ENCODE data around the gene PAQR8. TPM values are rescaled to one million over a fixed set of nuclear protein-coding genes. Genes with fewer than 3 reads are reported as not detected.

The PAQR8 gene, protein sequence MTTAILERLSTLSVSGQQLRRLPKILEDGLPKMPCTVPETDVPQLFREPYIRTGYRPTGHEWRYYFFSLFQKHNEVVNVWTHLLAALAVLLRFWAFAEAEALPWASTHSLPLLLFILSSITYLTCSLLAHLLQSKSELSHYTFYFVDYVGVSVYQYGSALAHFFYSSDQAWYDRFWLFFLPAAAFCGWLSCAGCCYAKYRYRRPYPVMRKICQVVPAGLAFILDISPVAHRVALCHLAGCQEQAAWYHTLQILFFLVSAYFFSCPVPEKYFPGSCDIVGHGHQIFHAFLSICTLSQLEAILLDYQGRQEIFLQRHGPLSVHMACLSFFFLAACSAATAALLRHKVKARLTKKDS
- 1 to 10 TPM; 2.6 to 5.6 TPM for total RNA-seq

DNA sequence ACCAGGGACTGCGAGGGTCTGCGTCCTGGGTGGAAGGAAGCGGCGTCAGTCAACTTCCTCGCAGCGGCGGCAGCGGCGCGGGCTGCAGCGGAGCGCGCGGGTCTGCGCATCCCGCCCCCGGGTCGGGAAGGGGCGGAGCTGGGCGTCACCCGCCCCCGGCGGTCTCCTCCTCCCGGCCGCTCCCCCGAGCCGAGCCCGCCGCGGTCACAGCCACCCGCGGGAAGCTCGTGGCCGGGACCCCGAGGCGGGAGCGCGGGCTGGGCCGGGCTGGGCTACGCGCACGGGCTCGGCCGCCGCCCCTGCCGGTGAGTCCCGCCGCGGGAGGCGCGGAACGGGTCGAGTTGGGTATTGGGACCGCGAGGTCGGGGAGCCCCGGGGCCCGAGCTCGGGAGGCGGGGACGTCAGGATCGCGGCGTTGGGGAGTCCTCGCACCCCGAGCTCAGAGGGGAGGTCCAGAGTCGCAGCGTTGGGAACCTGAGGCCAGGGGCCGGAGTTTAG is at the start of gene PAQR8:
TSS of gene PAQR8 (plus strand) at position 207 of the 498 bp plus-strand sequence. CDS start 41,063 bp downstream, outside the sequence.
- no peaks in the 10 kb centered on the region for H3K9me3 ChIP-seq
- H3K4me3 ChIP-seq = peak within 1 kb of the TSS; percentile 84 to 91
- no peaks in the 10 kb centered on the region for H3K27me3 ChIP-seq
- peaks cover 0 to 10% of the 10 kb centered on the region in 2 donors for H3K4me1 ChIP-seq
- DNase-seq (ENCODE audit: low spot score) = no peak
- no peak for TF ChIP-seq CTCF (IDR thresholded peaks at IDR 0.05)
- H3K36me3 ChIP-seq = no peaks in the 10 kb centered on the region
- H3K27ac ChIP-seq = peak within 1 kb of the TSS; percentile 84 to 85

- no peaks in the 10 kb centered on the region for H3K36me3 ChIP-seq
- DNase-seq (ENCODE audit: low spot score) = no peak
- no peaks in the 10 kb centered on the region for H3K4me1 ChIP-seq
Measured at GRCh38 chr6:52312461-52312860, 49.5 kb upstream of the PAQR8 start.

DNA sequence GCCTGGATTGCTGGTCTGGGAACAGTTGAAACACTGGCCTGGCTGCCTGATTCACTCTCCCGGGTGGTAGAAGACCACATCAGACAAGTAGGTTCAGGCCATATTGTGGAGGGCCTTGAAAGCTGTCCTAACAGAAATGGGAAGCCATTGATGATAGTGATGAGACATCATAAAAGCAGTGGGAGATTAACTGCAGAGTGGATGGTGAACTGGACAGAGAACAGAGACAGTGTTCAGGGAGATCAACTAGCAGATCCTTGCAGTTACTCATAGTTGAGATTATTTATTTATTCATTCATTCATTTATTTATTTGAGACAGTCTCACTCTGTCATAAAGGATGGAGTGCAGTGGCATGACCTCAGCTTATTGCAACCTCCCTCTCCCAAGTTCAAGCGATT is 47.2 kb upstream of the PAQR8 start:
- H3K9me3 ChIP-seq = no peaks in the 10 kb centered on the region
- no peak overlapping the region for H3K27ac ChIP-seq
- no peak overlapping the region for H3K4me3 ChIP-seq
- no peak for TF ChIP-seq CTCF (IDR thresholded peaks at IDR 0.05)
- no peaks in the 10 kb centered on the region for H3K4me1 ChIP-seq
- no peak for DNase-seq (ENCODE audit: low spot score)
- no peaks in the 10 kb centered on the region for H3K36me3 ChIP-seq
- no peaks in the 10 kb centered on the region for H3K27me3 ChIP-seq

More at GRCh38 chr6:52312461-52312860, 49.5 kb upstream of the PAQR8 start:
- no peaks in the 10 kb centered on the region for H3K27me3 ChIP-seq
- no peaks in the 10 kb centered on the region for H3K9me3 ChIP-seq
- H3K27ac ChIP-seq = no peak overlapping the region
- no peak overlapping the region for H3K4me3 ChIP-seq
- TF ChIP-seq CTCF (IDR thresholded peaks at IDR 0.05) = no peak

- Histone ChIP-seq H3K4me1 (no peaks in the 10 kb centered on the region), H3K4me3 (no peak overlapping the region), H3K27me3 (no peaks in the 10 kb centered on the region), H3K9me3 (no peaks in the 10 kb centered on the region), H3K36me3 (no peaks in the 10 kb centered on the region), H3K27ac (no peak overlapping the region)
- no peak for TF ChIP-seq CTCF (IDR thresholded peaks at IDR 0.05)
- DNase-seq (ENCODE audit: low spot score) = no peak
Measured at GRCh38 chr6:52317211-52317610, 44.7 kb upstream of the PAQR8 start.

DNA sequence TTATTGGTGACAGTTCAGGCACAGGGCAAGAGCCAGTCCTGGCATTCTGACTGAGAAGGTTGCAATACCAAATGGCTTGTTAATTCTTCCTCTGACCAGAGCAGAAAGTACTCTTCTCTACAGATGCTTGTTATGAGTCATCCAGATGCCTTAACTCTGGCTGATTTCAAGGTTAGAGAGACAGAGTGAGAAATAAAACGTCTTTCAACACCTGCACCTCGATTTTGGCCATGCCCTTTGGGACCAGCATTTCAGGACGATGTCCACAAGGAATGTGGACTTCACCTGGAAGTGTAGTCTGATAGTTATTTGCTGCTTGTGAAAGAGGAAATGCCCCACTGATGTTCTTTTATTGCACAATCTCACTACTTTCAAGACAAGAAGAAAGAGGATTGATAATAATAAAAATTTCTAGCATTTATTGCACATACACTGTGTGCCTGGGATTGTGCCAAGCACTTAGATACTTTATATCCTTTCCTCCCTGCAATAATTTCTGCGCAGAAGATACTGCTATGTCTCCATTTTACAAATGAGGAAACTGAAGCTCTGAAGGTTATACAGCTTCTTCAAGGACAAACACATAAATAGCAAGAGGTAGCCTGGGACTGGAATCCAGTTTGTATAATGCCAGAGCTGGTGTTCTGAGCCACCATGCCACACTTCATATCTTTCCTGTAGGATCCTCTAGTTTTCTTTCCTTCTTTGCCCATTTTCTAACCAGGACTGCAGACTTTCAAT is 43.9 kb upstream of the PAQR8 start:
- Histone ChIP-seq H3K4me1 (no peaks in the 10 kb centered on the region), H3K9me3 (no peaks in the 10 kb centered on the region), H3K27ac (no peak overlapping the region), H3K36me3 (no peaks in the 10 kb centered on the region), H3K27me3 (no peaks in the 10 kb centered on the region), H3K4me3 (no peak overlapping the region)
- no peak for TF ChIP-seq CTCF (IDR thresholded peaks at IDR 0.05)
- DNase-seq (ENCODE audit: low spot score) = no peak
